Hepatocyte (in vitro differentiated cells): Measurements from ENCODE around the gene UBE2I.
A peak's percentile ranks its signal among the peaks of the same experiment; 100 is the strongest.

Source experiments
- EZH2 ChIP-seq: fragments of 200-600 bp; sonication (generic); IDR thresholded peaks from 2 replicates; pipeline ENCODE4 v1.6.1; 2016; ENCODE audit warnings: antibody characterized with exemption, mild to moderate bottlenecking, borderline replicate concordance
- EZH2phosphoT487 ChIP-seq: fragments of 200-600 bp; sonication (generic); IDR thresholded peaks from one replicate; pipeline ENCODE4 v1.6.1; 2018; ENCODE audit warnings: antibody characterized with exemption, mild to moderate bottlenecking, low read depth, moderate library complexity; ENCODE audit not compliant: unreplicated experiment, severe bottlenecking
- TF ChIP-seq, protein P1 (sequence below): fragments of 200-600 bp; sonication (generic); IDR thresholded peaks from 2 replicates; pipeline ENCODE4 v1.5.1; 2016; ENCODE audit warnings: antibody characterized with exemption, mild to moderate bottlenecking; ENCODE audit not compliant: poor library complexity

GRCh38 chr16:1333854-1334700 lies 24.6 kb downstream of the UBE2I start:
- TF ChIP-seq, protein P1, sequence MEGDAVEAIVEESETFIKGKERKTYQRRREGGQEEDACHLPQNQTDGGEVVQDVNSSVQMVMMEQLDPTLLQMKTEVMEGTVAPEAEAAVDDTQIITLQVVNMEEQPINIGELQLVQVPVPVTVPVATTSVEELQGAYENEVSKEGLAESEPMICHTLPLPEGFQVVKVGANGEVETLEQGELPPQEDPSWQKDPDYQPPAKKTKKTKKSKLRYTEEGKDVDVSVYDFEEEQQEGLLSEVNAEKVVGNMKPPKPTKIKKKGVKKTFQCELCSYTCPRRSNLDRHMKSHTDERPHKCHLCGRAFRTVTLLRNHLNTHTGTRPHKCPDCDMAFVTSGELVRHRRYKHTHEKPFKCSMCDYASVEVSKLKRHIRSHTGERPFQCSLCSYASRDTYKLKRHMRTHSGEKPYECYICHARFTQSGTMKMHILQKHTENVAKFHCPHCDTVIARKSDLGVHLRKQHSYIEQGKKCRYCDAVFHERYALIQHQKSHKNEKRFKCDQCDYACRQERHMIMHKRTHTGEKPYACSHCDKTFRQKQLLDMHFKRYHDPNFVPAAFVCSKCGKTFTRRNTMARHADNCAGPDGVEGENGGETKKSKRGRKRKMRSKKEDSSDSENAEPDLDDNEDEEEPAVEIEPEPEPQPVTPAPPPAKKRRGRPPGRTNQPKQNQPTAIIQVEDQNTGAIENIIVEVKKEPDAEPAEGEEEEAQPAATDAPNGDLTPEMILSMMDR, result no peak
- no peak for TF ChIP-seq EZH2
- TF ChIP-seq EZH2phosphoT487, result peak; percentile 74
